Gastroesophageal sphincter (tissue), 4 donors: ENCODE measurements around the gene TIMM13. TPM values are rescaled to one million over a fixed set of nuclear protein-coding genes. Genes with fewer than 3 reads are reported as not detected.

Experiments used
- ATAC-seq: fragments of 150-250 bp; one replicate; pipeline ENCODE4 v1.9.1; 2016; ENCODE audit warnings: mild to moderate bottlenecking, moderate library complexity
- H3K27ac ChIP-seq, 4 donors: fragments of 200-600 bp; sonication (generic) in 3 of 4; 1 replicate in 3 of 4; 2 replicates in 1 of 4; pipeline ENCODE4 v1.5.1; 2016 to 2019
- H3K27me3 ChIP-seq: fragments of 200-600 bp; sonication (generic); one replicate; pipeline ENCODE4 v1.5.1; 2019
- H3K36me3 ChIP-seq, 2 donors: fragments of 200-600 bp; sonication (generic); one replicate each; pipeline ENCODE4 v1.5.1; 2019; ENCODE audit warnings: control low read depth in 1 of 2
- H3K4me1 ChIP-seq, 3 donors: fragments of 200-600 bp; sonication (generic); 1 replicate in 2 of 3; 2 replicates in 1 of 3; pipeline ENCODE4 v1.5.1; 2016 to 2019; ENCODE audit warnings: control low read depth in 2 of 3
- H3K4me3 ChIP-seq, 2 donors: fragments of 200-600 bp; sonication (generic); one replicate each; pipeline ENCODE4 v1.5.1; 2019; ENCODE audit warnings: mild to moderate bottlenecking in 1 of 2, moderate library complexity in 1 of 2
- H3K9me3 ChIP-seq, 3 donors: fragments of 200-600 bp; sonication (generic); one replicate each; pipeline ENCODE4 v1.5.1; 2017 to 2019; ENCODE audit warnings: control low read depth in 2 of 3
- EP300 ChIP-seq: sonication (generic); formaldehyde crosslinking; IDR thresholded peaks from one replicate; pipeline ENCODE4 v1.6.1; 2017; ENCODE audit warnings: antibody characterized with exemption, mild to moderate bottlenecking
- POLR2A ChIP-seq, 2 donors: fragments of 450-650 bp; IDR thresholded peaks; one replicate each; pipeline ENCODE4 v1.6.1; 2017; ENCODE audit warnings: antibody characterized with exemption in 2 of 2, mild to moderate bottlenecking in 2 of 2, moderate library complexity in 1 of 2
- POLR2AphosphoS5 ChIP-seq: sonication (generic); formaldehyde crosslinking; IDR thresholded peaks from one replicate; pipeline ENCODE4 v1.6.1; 2017; ENCODE audit warnings: antibody characterized with exemption
- WGBS, 2 donors: methylation state at CpG; one replicate each; pipeline ENCODE4 v1.1.5; 2018; ENCODE audit warnings: low coverage in 1 of 2; 5-methylcytosine and 5-hydroxymethylcytosine counted together
- total RNA-seq, 4 donors: library from RNA; depleted of rRNA; stranded (reverse); fragments of >200 nt; gene quantifications; one replicate each; pipeline ENCODE4 v1.1.0, GENCODE V29; 2016
- TF ChIP-seq, protein P1 (sequence below), 4 experiments: fragments of 200-600 bp in 2 of 4; fragments of 450-650 bp in 2 of 4; sonication (generic) in 1 of 4; IDR thresholded peaks; one replicate each; pipeline ENCODE4 v1.5.1; 2017 to 2019; ENCODE audit warnings: antibody characterized with exemption in 4 of 4, mild to moderate bottlenecking in 2 of 4, moderate library complexity in 2 of 4

The TIMM13 gene
- total RNA-seq, 4 donors from 2014 or later, result 22.9 to 32.2 (median 27.3) TPM

DNA sequence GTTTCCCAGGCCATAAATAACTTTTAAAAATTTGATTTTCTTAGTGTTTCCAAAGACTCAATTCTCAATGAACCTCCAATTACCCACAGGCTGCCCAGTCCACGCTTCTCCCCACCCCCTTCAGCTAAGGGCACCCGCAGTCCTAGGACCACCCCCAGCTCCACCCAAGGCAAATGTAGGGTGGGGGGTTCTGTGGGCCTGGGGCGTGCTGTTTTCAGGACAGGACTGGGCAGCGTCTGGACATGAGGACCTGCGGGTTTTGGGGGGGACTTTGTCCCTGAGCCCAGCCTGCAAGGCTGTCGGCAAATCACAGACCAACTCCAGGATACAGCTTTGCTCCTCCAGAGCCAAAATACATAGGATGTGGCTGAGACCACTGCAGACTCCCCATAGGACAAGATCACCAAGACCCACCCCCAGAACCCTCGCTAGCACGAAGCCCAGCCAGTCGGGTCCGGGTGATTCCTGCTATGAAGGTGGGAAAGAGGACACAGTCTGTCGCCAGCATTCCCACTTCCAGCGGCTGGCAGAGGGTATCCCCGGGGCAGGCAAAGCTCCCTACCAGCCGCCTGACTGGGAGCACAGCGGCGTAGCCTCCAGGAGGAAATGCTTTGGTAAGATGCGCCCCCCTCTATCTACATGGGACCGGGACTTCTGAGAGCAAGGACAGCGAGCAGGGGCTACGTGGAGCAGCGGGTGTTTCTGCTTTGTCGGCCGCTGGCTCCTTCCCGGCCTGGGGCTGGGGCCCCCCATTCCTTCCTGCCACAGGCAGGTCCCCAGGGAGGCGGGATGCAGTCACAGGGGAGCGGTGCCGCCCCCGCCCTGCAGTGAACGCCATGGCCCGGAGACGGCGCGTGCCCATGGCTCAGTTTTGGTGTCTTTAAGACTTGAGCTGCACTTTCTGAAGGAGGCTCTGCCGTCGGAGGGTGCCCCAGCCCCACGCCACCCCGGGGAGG lies 1.6 kb upstream of the TIMM13 start:
- H3K4me3 ChIP-seq, result peak overlapping the region in 1 of 2 donors; percentile 90
- H3K27ac ChIP-seq, result peak overlapping the region in 3 of 4 donors; percentile 93 to 98 (median 98)
- no peak for ATAC-seq
- TF ChIP-seq EP300, result no peak
- no peaks in the 10 kb centered on the region for H3K27me3 ChIP-seq
- no peaks in the 10 kb centered on the region for H3K9me3 ChIP-seq
- H3K4me1 ChIP-seq, result peaks cover 3 to 46% (median 27%) of the 10 kb centered on the region in 3 donors
- 63 to 85% methylated on average over 7 to 8 of the region's 37 CpGs for WGBS, 2 donors
- peaks cover 0 to 34% of the 10 kb centered on the region in 2 donors for H3K36me3 ChIP-seq

DNA sequence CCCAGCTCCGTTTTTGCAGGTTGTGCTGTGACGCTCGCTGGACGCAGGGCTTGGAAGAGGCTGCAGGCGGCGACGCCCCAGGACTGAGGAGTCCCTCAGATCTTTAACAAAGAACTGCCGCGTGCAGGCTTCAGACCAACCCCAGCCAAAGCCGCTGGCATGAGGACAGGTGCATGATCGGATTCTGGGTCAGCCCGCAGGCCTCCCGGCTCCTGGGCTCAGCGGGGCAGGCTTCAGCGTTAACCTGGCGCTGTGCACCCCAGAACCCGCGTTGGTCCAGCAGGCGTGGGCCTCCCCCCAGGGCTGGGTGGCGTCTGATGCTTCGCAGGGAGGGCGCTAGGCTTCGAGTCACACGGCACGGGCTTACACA lies 920 bp upstream of the TIMM13 start:
- H3K4me1 ChIP-seq, result peaks cover 3 to 51% (median 27%) of the 10 kb centered on the region in 3 donors
- TF ChIP-seq EP300 (no peak), POLR2AphosphoS5 (no peak), POLR2A (IDR thresholded peaks at IDR 0.05) (no peak)
- TF ChIP-seq, protein P1, sequence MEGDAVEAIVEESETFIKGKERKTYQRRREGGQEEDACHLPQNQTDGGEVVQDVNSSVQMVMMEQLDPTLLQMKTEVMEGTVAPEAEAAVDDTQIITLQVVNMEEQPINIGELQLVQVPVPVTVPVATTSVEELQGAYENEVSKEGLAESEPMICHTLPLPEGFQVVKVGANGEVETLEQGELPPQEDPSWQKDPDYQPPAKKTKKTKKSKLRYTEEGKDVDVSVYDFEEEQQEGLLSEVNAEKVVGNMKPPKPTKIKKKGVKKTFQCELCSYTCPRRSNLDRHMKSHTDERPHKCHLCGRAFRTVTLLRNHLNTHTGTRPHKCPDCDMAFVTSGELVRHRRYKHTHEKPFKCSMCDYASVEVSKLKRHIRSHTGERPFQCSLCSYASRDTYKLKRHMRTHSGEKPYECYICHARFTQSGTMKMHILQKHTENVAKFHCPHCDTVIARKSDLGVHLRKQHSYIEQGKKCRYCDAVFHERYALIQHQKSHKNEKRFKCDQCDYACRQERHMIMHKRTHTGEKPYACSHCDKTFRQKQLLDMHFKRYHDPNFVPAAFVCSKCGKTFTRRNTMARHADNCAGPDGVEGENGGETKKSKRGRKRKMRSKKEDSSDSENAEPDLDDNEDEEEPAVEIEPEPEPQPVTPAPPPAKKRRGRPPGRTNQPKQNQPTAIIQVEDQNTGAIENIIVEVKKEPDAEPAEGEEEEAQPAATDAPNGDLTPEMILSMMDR (IDR thresholded peaks at IDR 0.05), result no peak
- no peaks in the 10 kb centered on the region for H3K27me3 ChIP-seq
- H3K4me3 ChIP-seq, result peak overlapping the region; percentile 79 to 90
- peak overlapping the region; percentile 89 to 98 (median 96) for H3K27ac ChIP-seq
- H3K9me3 ChIP-seq, result no peaks in the 10 kb centered on the region
- ATAC-seq, result no peak
- 14 to 15% methylated on average over 5 to 12 of the region's 25 CpGs for WGBS, 2 donors
- H3K36me3 ChIP-seq, result peaks cover 0 to 34% of the 10 kb centered on the region in 2 donors

DNA sequence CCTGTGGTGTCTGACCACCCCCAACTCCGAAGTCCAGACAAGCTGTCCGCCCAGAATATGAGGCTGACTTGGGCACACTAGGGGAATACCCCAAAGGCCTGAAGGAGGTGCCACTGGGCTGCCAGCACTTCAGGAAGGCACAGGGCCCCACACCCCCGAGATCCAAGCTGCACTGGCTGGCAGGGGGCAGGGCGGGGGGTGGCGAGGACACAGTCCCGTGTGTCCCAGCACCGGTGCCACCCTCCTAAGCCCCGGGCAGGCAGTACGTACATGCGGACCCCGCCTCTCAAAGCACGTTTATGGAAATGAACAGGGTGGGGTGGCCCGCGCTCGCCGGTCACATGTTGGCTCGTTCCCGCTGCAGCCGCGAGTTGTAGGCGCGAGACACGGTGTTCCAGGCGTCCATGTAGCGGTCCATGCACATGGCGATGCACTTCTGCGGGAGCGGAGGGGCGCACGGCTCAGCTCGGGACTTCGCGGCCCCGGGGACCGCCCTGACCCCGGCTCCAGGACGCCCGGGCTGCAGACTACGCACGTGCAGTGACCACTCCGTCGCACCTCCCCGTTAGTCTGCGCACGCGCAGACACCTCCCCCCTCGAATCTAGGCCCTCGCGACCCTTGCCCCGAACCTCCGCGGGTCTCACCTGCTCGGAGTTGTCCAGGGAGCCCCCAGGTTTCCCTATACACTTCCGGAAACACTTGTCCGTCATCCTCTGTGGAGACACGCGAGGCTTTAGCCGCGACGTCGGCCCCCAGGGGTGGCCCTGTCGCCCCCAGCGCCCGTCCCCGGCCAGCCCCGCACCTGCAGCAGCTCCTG lies 566 bp downstream of the TIMM13 start:
- no peak for TF ChIP-seq EP300
- TF ChIP-seq, protein P1 (IDR thresholded peaks at IDR 0.05), result no peak
- no peak for TF ChIP-seq POLR2A (IDR thresholded peaks at IDR 0.05)
- TF ChIP-seq POLR2AphosphoS5, result no peak
- Histone ChIP-seq H3K4me1 (peaks cover 3 to 51% (median 27%) of the 10 kb centered on the region in 3 donors), H3K36me3 (peaks cover 0 to 27% of the 10 kb centered on the region in 2 donors), H3K27ac (peak overlapping the region; percentile 89 to 98 (median 96)), H3K27me3 (no peaks in the 10 kb centered on the region), H3K4me3 (peak overlapping the region; percentile 79 to 90), H3K9me3 (no peaks in the 10 kb centered on the region)
- peak; percentile 9 for ATAC-seq
- WGBS, 2 donors, result 2 to 40% methylated on average over 1 to 8 of the region's 66 CpGs

DNA sequence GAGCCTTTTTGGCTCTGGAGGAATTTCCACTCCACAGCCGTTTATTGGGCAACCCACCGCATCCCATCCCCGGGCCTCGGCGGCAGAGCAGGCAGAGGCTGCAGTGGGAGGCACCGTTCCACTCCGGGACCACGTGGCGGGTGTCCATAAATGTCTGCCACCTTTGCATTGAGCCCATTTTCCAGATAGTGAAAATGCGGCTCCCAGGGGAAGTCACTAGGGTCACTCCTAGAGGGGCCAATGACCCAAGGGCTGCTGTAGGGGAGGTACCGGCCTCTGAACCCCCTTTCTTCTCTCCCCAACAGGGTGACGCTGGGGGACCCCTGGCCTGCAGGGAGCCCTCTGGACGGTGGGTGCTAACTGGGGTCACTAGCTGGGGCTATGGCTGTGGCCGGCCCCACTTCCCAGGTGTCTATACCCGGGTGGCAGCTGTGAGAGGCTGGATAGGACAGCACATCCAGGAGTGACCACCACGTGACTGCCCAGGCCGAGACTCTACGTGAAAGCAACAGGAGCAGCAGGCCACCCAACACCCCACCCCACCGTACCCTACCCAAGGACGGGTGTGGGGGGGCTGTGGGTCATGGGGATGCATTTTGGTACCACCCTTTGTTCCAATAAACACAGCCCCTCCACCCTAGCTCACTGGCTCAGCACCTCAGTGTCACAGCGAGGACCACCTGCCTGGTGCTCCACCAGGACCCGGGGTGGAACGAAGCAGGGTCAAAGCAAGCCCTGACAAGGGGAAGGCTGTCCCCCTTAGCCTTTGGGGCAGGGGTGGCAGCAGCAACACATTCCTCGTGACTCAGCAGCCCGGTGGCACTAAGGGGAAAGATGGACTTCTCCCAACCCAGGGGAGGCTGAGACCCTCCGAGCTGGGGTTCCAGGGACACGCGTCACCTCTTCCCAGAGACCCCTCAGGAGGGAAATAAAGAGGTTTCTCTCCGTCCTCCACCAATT lies 1.5 kb downstream of the TIMM13 start:
- 74% methylated on average over 6 of the region's 29 CpGs; no CpG with 5 or more reads in 1 of the 2 donors for WGBS, 2 donors
- TF ChIP-seq EP300, result no peak
- TF ChIP-seq POLR2A (IDR thresholded peaks at IDR 0.05), result no peak
- no peak for TF ChIP-seq POLR2AphosphoS5
- TF ChIP-seq, protein P1 (IDR thresholded peaks at IDR 0.05), result no peak
- peaks cover 3 to 51% (median 27%) of the 10 kb centered on the region in 3 donors for H3K4me1 ChIP-seq
- H3K27me3 ChIP-seq, result no peaks in the 10 kb centered on the region
- H3K9me3 ChIP-seq, result no peaks in the 10 kb centered on the region
- ATAC-seq, result no peak
- H3K4me3 ChIP-seq, result peak overlapping the region in 1 of 2 donors; percentile 90
- peak overlapping the region in 1 of 4 donors; percentile 98 for H3K27ac ChIP-seq
- H3K36me3 ChIP-seq, result peaks cover 0 to 18% of the 10 kb centered on the region in 2 donors
